ENCODE data around the gene FBLN2.

The FBLN2 gene

DNA sequence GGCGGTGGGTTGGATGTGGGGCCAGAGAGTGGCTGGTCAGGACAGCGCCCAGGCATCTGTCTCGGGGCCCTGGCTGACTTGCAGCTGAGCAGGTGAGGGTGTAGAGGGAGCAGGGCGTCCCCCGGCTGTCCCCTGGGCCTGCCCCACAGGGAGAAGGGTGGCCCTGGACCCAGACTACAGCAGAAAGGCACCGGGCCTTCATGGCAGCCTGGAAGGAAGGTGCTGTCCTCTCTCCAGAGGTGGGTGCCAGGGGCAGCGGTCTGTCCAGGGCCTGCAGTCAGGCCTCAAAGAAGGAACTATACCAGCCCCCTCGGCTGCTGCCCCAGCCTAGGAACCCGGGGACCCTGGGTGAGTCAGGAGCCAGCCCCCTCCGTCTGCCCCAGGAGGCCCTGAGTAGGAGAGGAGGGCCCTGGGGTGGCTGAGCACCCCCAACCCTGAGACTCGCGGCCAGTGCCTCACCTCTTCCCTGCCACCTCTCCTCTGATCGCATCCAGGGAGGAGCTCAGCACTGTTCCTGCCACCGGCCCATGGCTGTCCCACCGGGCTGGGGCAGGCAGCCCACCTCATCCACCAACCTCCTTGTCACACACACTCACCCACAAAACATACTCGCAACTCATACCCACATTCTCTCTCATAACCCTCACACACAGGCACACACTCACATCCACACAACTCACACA lies 133.5 kb downstream of the FBLN2 start:
- no peak for DNase-seq (ENCODE audit: low read depth in 1 of 2, low spot score in 1 of 2)

DNA sequence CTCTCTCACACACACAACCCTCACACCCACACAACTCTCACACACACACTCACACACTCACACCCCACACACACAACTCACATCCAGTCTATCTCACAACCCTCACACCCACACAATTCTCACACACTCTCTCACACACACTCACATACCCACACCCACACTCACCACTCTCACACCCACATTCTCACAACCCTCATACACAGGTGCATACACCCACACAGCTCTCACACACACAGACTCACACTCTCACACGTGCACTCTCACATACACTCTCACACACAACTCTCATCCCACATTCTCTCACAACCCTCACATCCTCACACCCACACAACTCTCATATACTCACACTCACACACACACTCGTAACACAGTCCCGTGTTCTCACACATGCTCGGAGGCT lies 134.4 kb downstream of the FBLN2 start:
- no peak for DNase-seq (ENCODE audit: low read depth in 1 of 2, low spot score in 1 of 2)

- no peak for DNase-seq (ENCODE audit: low read depth in 1 of 2, low spot score in 1 of 2)
Measured at GRCh38 chr3:13683772-13684171, 134.8 kb downstream of the FBLN2 start.

DNA sequence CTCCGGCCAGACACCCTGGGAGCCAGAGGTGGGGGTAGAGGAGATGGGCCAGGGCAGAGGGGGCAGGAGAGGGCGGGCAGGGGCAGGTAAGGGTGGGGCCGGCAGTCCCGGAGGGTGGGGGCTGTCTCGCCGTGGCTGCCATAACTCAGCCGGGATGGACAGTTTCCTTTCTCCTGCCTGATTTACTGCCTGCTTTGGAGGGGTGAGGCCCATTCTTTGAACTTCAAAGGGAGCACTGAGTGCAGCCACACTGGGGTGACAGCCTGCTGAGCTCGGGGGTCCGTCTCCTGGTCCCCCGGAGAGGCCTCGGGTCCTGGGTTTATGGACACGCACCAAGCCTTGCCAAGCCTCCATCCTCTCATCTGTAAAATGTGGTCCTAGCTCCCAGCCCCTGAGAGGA lies 135.4 kb downstream of the FBLN2 start:
- DNase-seq (ENCODE audit: low read depth in 1 of 2, low spot score in 1 of 2) = no peak

DNA sequence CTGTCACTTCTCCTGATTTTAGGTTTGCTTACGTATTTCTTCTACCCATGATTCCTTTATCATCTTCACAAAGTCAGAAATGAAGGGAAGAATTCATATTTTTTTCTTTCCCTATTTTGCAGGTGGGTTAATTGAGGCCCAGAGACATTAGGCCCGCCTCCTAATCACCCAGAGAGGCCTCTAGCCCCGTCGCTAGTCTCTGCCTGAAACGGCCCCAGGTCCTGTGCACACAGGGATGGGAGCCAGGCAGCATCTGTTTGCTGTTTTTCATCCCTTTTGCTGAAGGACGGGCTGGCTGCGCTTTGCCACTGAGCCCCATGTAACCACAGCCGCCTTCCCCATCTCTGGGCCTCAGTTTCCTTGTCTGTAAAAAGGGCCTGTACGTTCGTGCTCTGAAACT lies 135.9 kb downstream of the FBLN2 start:
- no peak for DNase-seq (ENCODE audit: low read depth in 1 of 2, low spot score in 1 of 2)

- no peak for DNase-seq (ENCODE audit: low read depth in 1 of 2, low spot score in 1 of 2)
Measured at GRCh38 chr3:13685721-13686120, 136.8 kb downstream of the FBLN2 start.

DNA sequence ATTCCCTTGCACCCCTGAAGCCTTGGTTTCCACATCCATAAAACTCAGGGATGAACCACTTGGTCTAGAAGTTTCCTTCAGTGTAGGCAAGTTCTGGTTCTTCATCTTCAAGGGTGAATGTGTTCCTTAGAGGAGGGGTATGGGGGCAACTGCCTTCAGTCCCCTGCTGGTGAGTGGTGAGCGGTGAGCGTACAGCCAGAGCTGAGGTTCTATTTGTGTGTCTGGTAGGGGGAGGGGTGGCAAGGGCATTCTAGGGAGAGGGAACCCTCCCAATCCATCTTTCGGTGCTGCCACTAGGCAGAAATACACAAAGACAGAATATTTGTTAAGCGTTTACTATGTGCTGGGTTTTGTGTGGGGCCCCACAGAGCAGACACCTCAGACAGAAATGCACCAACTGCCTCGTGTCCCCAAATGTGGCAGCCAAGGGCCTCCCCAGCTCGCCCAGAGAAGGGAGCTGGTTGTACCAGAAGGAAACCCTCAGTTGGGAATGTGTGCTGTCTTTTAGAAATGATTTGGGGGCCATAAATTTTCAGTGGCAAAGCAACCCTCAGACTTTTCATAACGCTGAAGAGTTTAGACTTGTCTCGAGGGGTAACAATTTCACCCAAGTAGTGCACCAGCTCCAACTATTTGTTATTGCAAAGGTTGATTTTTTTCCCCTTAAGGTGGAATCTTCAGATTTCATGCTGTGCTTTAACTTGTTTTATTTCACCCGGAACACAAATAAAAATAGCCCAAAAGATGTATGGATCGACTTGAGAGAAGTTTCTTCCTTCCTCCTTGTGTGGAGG lies 137.6 kb downstream of the FBLN2 start:
- no peak for DNase-seq (ENCODE audit: low read depth in 1 of 2, low spot score in 1 of 2)

- no peak for DNase-seq (ENCODE audit: low read depth in 1 of 2, low spot score in 1 of 2)
Measured at GRCh38 chr3:13687517-13687943, 138.6 kb downstream of the FBLN2 start.

Measured in stimulated activated CD4-positive, alpha-beta T cell treated with anti-CD3 and anti-CD28 coated beads, Interleukin-15, amount 100 ng/mL, for 1 hour (primary cell).